Keratinocyte (primary cell): ENCODE results near the gene PAQR4. TPM values are rescaled to one million over a fixed set of nuclear protein-coding genes. Genes with fewer than 3 reads are reported as not detected.

ENCODE experiments used
- DNase-seq: peaks from one replicate; pipeline ENCODE4 v3.0.0-alpha.2; 2011; ENCODE audit warnings: low read depth, missing footprints, low spot score
- FAIRE-seq: peaks from 2 replicates; lab custom pipeline; 2011; peaks lifted over from hg19 to GRCh38; lab: Jason Lieb, UNC
- H2AFZ ChIP-seq: 2 replicates; pipeline ENCODE4 v1.6.0; 2012; ENCODE audit warnings: low read length, control low read depth, inconsistent platforms; ENCODE audit not compliant: control insufficient read depth
- H3K27ac ChIP-seq: 2 replicates; pipeline ENCODE4 v1.5.1; 2011; ENCODE audit warnings: low read length; ENCODE audit not compliant: control insufficient read depth, insufficient read depth
- H3K27me3 ChIP-seq: 3 replicates; pipeline ENCODE4 v1.6.0; 2011; ENCODE audit warnings: low read length; ENCODE audit not compliant: control insufficient read depth, insufficient read depth; ENCODE audit errors: extremely low read depth
- H3K36me3 ChIP-seq, 2 experiments: 2 replicates in 1 of 2; 3 replicates in 1 of 2; pipeline ENCODE4 v1.5.1; 2011; ENCODE audit warnings: low read length in 2 of 2, mild to moderate bottlenecking in 1 of 2; ENCODE audit not compliant: control insufficient read depth in 2 of 2, insufficient read depth in 2 of 2; ENCODE audit errors: extremely low read depth in 1 of 2
- H3K4me1 ChIP-seq: 3 replicates; pipeline ENCODE4 v1.5.1; 2011; ENCODE audit warnings: low read length; ENCODE audit not compliant: control insufficient read depth, insufficient read depth; ENCODE audit errors: extremely low read depth
- H3K4me2 ChIP-seq: 3 replicates; pipeline ENCODE4 v1.6.0; 2011; ENCODE audit warnings: low read depth, low read length; ENCODE audit not compliant: control insufficient read depth, insufficient read depth; ENCODE audit errors: extremely low read depth
- H3K4me3 ChIP-seq, 3 experiments: fragments of 200-600 bp in 1 of 3; sonication (generic) in 1 of 3; 2 replicates in 2 of 3; 3 replicates in 1 of 3; pipeline ENCODE4 v1.5.1; 2011 to 2016; ENCODE audit warnings: low read length in 3 of 3, mild to moderate bottlenecking in 3 of 3, control low read depth in 2 of 3, inconsistent platforms in 1 of 3, low read depth in 1 of 3, mixed read lengths in 1 of 3, mixed run types in 1 of 3, moderate library complexity in 1 of 3; ENCODE audit not compliant: control insufficient read depth in 2 of 3, insufficient read depth in 2 of 3; ENCODE audit errors: extremely low read depth in 1 of 3
- H3K79me2 ChIP-seq: 2 replicates; pipeline ENCODE4 v1.6.0; 2012; ENCODE audit warnings: low read length; ENCODE audit not compliant: control insufficient read depth, insufficient read depth
- H3K9ac ChIP-seq: 3 replicates; pipeline ENCODE4 v1.6.0; 2011; ENCODE audit warnings: low read length; ENCODE audit not compliant: control insufficient read depth, insufficient read depth; ENCODE audit errors: extremely low read depth
- H3K9me1 ChIP-seq: 3 replicates; pipeline ENCODE4 v1.6.0; 2011; ENCODE audit warnings: low read length; ENCODE audit not compliant: control insufficient read depth, insufficient read depth; ENCODE audit errors: extremely low read depth
- H3K9me3 ChIP-seq: 2 replicates; pipeline ENCODE4 v1.5.1; 2012; ENCODE audit warnings: low read depth, low read length; ENCODE audit not compliant: control insufficient read depth
- H4K20me1 ChIP-seq: 3 replicates; pipeline ENCODE4 v1.6.0; 2011; ENCODE audit warnings: low read length; ENCODE audit not compliant: control insufficient read depth, insufficient read depth; ENCODE audit errors: extremely low read depth
- EZH2 ChIP-seq: IDR thresholded peaks from one replicate; pipeline ENCODE4 v1.6.1; 2012; ENCODE audit warnings: inconsistent platforms, mild to moderate bottlenecking, low read length, moderate library complexity
- dilution Hi-C: fragments of 300-500 bp; cut with MboI; formaldehyde crosslinking; loops from one replicate; pipeline ENCODE4 v1.7.0; 2020; ENCODE audit warnings: low sequenced_read_pairs; ENCODE audit not compliant: extremely low pct_ligation_motif_present
- polyA plus RNA-seq, 5 experiments: library from polyadenylated mRNA; depleted of rRNA in 3 of 5; stranded (reverse) in 3 of 5; stranded (forward) in 1 of 5; unstranded in 1 of 5; fragments of >200 nt; gene quantifications; 1 replicate in 1 of 5; 2 replicates in 3 of 5; 3 replicates in 1 of 5; pipeline versions ENCODE4 v1.2.1 to v1.2.3, GENCODE V29; 2011 to 2012; ENCODE audit warnings: missing spikeins in 2 of 5, low read depth in 1 of 5, low replicate concordance in 1 of 5
- TF ChIP-seq, protein P1 (sequence below), 3 experiments: IDR thresholded peaks in 1 of 3; conservative IDR thresholded peaks in 1 of 3; optimal IDR thresholded peaks in 1 of 3; 2 replicates in 2 of 3; 3 replicates in 1 of 3; pipeline versions ENCODE3 to v1.5.1; 2011; ENCODE audit warnings: low read length in 3 of 3, mild to moderate bottlenecking in 3 of 3, moderate library complexity in 2 of 3, control low read depth in 1 of 3, inconsistent platforms in 1 of 3; ENCODE audit not compliant: insufficient read depth in 2 of 3; ENCODE audit errors: extremely low read depth in 1 of 3

Gene PAQR4
- polyA plus RNA-seq, 1 donor (not counting 4 experiments of a cell fraction or from before 2014, with no cell fraction given): 16.8 TPM

DNA sequence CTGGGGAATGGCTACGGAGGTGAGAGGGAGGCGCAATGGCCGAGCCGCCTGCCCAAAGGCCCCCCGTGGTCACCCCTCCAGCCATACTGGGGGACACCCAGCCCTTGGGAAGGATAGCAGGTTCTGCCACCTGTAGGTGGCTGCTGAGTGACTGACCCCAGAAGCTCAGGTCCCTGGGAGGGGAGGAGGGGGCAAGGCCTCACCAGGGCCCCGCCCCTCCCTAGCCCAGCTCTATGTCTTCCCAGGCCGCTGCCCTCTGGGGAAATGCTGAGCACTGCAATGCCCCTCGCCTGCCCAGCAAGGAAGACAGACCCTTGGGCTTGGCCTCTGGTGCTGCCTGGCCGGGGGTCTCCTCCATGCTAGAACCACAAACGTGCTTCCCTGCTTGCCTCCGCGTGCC lies 32.2 kb downstream of the PAQR4 start:
- dilution Hi-C loops: no loop called here

DNA sequence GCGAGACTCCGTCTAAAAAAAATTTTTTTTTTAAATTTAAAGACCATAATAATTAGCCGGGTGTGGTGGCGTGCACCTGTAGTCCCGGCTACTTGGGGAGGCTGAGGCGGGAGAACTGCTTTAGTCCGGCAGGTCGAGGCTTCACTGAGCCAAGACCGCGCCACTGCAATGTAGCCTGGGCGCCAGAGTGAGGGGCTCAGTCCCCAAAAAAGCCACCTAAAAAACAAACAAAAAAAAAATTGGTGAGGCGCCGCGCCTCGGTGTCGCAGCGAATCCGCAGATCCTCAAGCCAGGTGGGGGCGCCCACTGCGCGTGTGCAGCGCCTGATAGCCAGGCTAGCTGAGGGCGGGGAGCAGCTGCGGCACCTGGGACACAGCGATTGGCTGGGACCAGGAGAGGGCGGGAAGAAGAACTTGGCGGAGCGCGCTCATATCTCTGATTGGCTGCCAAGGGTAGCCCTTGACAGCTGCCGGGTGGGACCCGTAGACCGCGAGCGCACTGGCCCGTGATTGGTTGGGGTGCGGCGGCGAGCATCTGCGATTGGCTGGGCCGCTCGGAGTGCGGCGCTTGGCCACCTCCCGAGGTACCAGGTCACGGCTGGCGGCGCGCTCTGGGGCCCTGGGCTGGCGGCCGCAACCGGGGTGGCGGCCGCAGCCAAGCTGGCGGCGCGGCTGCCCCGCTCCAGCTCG lies 34.6 kb downstream of the PAQR4 start:
- Histone ChIP-seq H2AFZ (no peak overlapping the region), H4K20me1 (no peaks in the 10 kb centered on the region), H3K4me1 (no peaks in the 10 kb centered on the region), H3K9ac (no peak overlapping the region), H3K36me3 (no peaks in the 10 kb centered on the region), H3K27me3 (no peaks in the 10 kb centered on the region), H3K27ac (no peak overlapping the region), H3K4me2 (peak overlapping the region; percentile 22), H3K9me3 (no peaks in the 10 kb centered on the region), H3K9me1 (no peaks in the 10 kb centered on the region), H3K79me2 (no peaks in the 10 kb centered on the region), H3K4me3 (no peak overlapping the region)
- FAIRE-seq (peak; percentile 69), DNase-seq (peak; percentile 97)
- dilution Hi-C loops: no loop called here
- TF ChIP-seq, protein P1, sequence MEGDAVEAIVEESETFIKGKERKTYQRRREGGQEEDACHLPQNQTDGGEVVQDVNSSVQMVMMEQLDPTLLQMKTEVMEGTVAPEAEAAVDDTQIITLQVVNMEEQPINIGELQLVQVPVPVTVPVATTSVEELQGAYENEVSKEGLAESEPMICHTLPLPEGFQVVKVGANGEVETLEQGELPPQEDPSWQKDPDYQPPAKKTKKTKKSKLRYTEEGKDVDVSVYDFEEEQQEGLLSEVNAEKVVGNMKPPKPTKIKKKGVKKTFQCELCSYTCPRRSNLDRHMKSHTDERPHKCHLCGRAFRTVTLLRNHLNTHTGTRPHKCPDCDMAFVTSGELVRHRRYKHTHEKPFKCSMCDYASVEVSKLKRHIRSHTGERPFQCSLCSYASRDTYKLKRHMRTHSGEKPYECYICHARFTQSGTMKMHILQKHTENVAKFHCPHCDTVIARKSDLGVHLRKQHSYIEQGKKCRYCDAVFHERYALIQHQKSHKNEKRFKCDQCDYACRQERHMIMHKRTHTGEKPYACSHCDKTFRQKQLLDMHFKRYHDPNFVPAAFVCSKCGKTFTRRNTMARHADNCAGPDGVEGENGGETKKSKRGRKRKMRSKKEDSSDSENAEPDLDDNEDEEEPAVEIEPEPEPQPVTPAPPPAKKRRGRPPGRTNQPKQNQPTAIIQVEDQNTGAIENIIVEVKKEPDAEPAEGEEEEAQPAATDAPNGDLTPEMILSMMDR (optimal IDR thresholded peaks at IDR 0.05 in 1 of 3, IDR thresholded peaks at IDR 0.05 in 1 of 3, conservative IDR thresholded peaks at IDR 0.05 in 1 of 3; ENCODE audit: extremely low read depth in 1 of 3, insufficient read depth in 2 of 3, low read length in 3 of 3): peak; percentile 27 to 82 (median 51)
- no peak for TF ChIP-seq EZH2

More for the DNA sequence above, 32.2 kb downstream of the PAQR4 start:
- H3K79me2 ChIP-seq: no peaks in the 10 kb centered on the region
- DNase-seq (no peak), FAIRE-seq (no peak)
- H3K27ac ChIP-seq: no peak overlapping the region
- H3K27me3 ChIP-seq: no peaks in the 10 kb centered on the region
- no peaks in the 10 kb centered on the region for H4K20me1 ChIP-seq
- no peak overlapping the region for H2AFZ ChIP-seq
- H3K36me3 ChIP-seq: no peaks in the 10 kb centered on the region
- no peaks in the 10 kb centered on the region for H3K9me3 ChIP-seq
- no peak overlapping the region for H3K4me3 ChIP-seq
- peaks cover 1% of the 10 kb centered on the region for H3K4me1 ChIP-seq
- no peak overlapping the region for H3K9ac ChIP-seq
- H3K9me1 ChIP-seq: no peaks in the 10 kb centered on the region
- no peak overlapping the region for H3K4me2 ChIP-seq
- no peak for TF ChIP-seq EZH2
- TF ChIP-seq, protein P1 (optimal IDR thresholded peaks at IDR 0.05 in 1 of 3, IDR thresholded peaks at IDR 0.05 in 1 of 3, conservative IDR thresholded peaks at IDR 0.05 in 1 of 3; ENCODE audit: extremely low read depth in 1 of 3, insufficient read depth in 2 of 3, low read length in 3 of 3): no peak
